CD4-positive, alpha-beta T cell (primary cell): ENCODE data around the gene TSPAN18. TPM values are rescaled to one million over a fixed set of nuclear protein-coding genes. Genes with fewer than 3 reads are reported as not detected.

Source experiments
- ATAC-seq: fragments of 200-7000 bp; cut with Tn5 transposase; one replicate; pipeline ENCODE4 v1.10.0; 2022; ENCODE audit warnings: mild to moderate bottlenecking; ENCODE audit not compliant: poor library complexity
- CTCF ChIA-PET: fragments of 350-600 bp; sonication (Branson Sonifier 250); formaldehyde crosslinking; loops from one replicate; lab custom pipeline; 2021; ENCODE audit warnings: antibody characterized with exemption, inconsistent platforms; lab: Charles Lee
- POLR2A ChIA-PET: fragments of 350-600 bp; sonication (Branson Sonifier 250); formaldehyde crosslinking; loops from one replicate; lab custom pipeline; 2021; ENCODE audit warnings: antibody characterized with exemption, inconsistent platforms; lab: Charles Lee
- DNase-seq, 14 experiments: peaks; one replicate each; pipeline ENCODE4 v3.0.0-alpha.2; 2013 to 2020; ENCODE audit warnings: mixed read lengths in 2 of 14
- H3K27ac ChIP-seq, 2 donors: one replicate each; pipeline versions ENCODE4 v1.5.1 to v1.7.0; 2013; ENCODE audit warnings: low read length in 2 of 2, low read depth in 1 of 2, mild to moderate bottlenecking in 1 of 2
- H3K27me3 ChIP-seq, 2 experiments: 1 replicate in 1 of 2; 2 replicates in 1 of 2; pipeline versions ENCODE4 v1.6.1 to v1.7.0; 2013; ENCODE audit warnings: low read length in 2 of 2, control low read depth in 1 of 2, mild to moderate bottlenecking in 1 of 2, moderate library complexity in 1 of 2; ENCODE audit not compliant: insufficient read depth in 2 of 2, control insufficient read depth in 1 of 2
- H3K36me3 ChIP-seq: one replicate; pipeline ENCODE4 v1.6.1; 2013; ENCODE audit warnings: low read length, control low read depth; ENCODE audit not compliant: insufficient read depth
- H3K4me1 ChIP-seq: one replicate; pipeline ENCODE4 v1.6.1; 2013; ENCODE audit warnings: low read length, control low read depth; ENCODE audit not compliant: insufficient read depth
- H3K4me3 ChIP-seq: one replicate; pipeline ENCODE4 v1.5.1; 2013; ENCODE audit warnings: mild to moderate bottlenecking, low read length, moderate library complexity
- H3K9me3 ChIP-seq, 2 experiments: 1 replicate in 1 of 2; 2 replicates in 1 of 2; pipeline versions ENCODE4 v1.6.1 to v1.7.0; 2013; ENCODE audit warnings: low read length in 2 of 2, mild to moderate bottlenecking in 2 of 2, control low read depth in 1 of 2, moderate library complexity in 1 of 2; ENCODE audit not compliant: control insufficient read depth in 1 of 2, insufficient read depth in 1 of 2
- H3K27ac Mint-ChIP-seq: one replicate; pipeline ENCODE4 v1.8.0; 2020; ENCODE audit warnings: mixed read lengths
- H3K27me3 Mint-ChIP-seq: one replicate; pipeline ENCODE4 v1.8.0; 2021; ENCODE audit warnings: mixed read lengths
- H3K36me3 Mint-ChIP-seq: one replicate; pipeline ENCODE4 v1.8.0; 2021; ENCODE audit warnings: low read depth, mixed read lengths
- H3K4me1 Mint-ChIP-seq: one replicate; pipeline ENCODE4 v1.8.0; 2021; ENCODE audit warnings: low read depth, mixed read lengths
- H3K4me3 Mint-ChIP-seq: one replicate; pipeline ENCODE4 v1.8.0; 2020; ENCODE audit warnings: mild to moderate bottlenecking, mixed read lengths
- H3K9me3 Mint-ChIP-seq: one replicate; pipeline ENCODE4 v1.8.0; 2020; ENCODE audit warnings: mixed read lengths
- CTCF ChIP-seq: fragments of 200-600 bp; IDR thresholded peaks from one replicate; pipeline ENCODE4 v1.8.0; 2022; ENCODE audit warnings: antibody characterized with exemption, mild to moderate bottlenecking
- intact Hi-C, 2 experiments: fragments of 100-400 bp; cut with DNase I in 1 of 2; cut with micrococcal nuclease in 1 of 2; formaldehyde crosslinking; loops; one replicate each; pipeline versions ENCODE4 v1.15.1 to v1.9.0; 2023 to 2025; cut with DNase I, micrococcal nuclease
- total RNA-seq, 174 experiments: library from RNA in 2 of 174; stranded (reverse) in 2 of 174; gene quantifications; one replicate each; pipeline ENCODE4 v1.2.3 and lab custom pipeline; 2021 to 2026

TSPAN18 gene
- total RNA-seq, 2 experiments from 2014 or later, result 23.0 to 25.3 TPM

GRCh38 chr11:44887636-44888035 is 160.9 kb downstream of the TSPAN18 start:
- Mint-ChIP-seq H3K9me3 (no peaks in the 10 kb centered on the region), H3K27ac (no peak overlapping the region), H3K4me1 (no peaks in the 10 kb centered on the region), H3K27me3 (no peaks in the 10 kb centered on the region), H3K36me3 (no peaks in the 10 kb centered on the region), H3K4me3 (no peak overlapping the region)
- peaks cover 2% of the 10 kb centered on the region for H3K4me1 ChIP-seq
- H3K9me3 ChIP-seq, result no peaks in the 10 kb centered on the region
- intact Hi-C loops, result no loop called here
- ChIA-PET POLR2A (no interaction called here), CTCF (no interaction called here)
- no peak for ATAC-seq
- no peak overlapping the region for H3K4me3 ChIP-seq
- DNase-seq, result no peak
- TF ChIP-seq CTCF, result no peak
- no peaks in the 10 kb centered on the region for H3K27me3 ChIP-seq
- H3K27ac ChIP-seq, result no peak overlapping the region
- H3K36me3 ChIP-seq, result peaks cover 7% of the 10 kb centered on the region

GRCh38 chr11:44889266-44889665 is 162.5 kb downstream of the TSPAN18 start:
- intact Hi-C loops, result no loop called here

GRCh38 chr11:44892843-44893242 is 166.1 kb downstream of the TSPAN18 start:
- H3K27me3 ChIP-seq, result no peaks in the 10 kb centered on the region

More at GRCh38 chr11:44889266-44889665, 162.5 kb downstream of the TSPAN18 start:
- Mint-ChIP-seq H3K9me3 (no peaks in the 10 kb centered on the region), H3K4me1 (no peaks in the 10 kb centered on the region), H3K4me3 (no peak overlapping the region), H3K27me3 (no peaks in the 10 kb centered on the region), H3K36me3 (no peaks in the 10 kb centered on the region), H3K27ac (no peak overlapping the region)
- Histone ChIP-seq H3K36me3 (no peaks in the 10 kb centered on the region), H3K27ac (no peak overlapping the region), H3K27me3 (no peaks in the 10 kb centered on the region), H3K4me1 (peaks cover 5% of the 10 kb centered on the region), H3K9me3 (no peaks in the 10 kb centered on the region), H3K4me3 (no peak overlapping the region)
- ATAC-seq, result no peak
- TF ChIP-seq CTCF, result no peak
- no peak for DNase-seq
- CTCF ChIA-PET, result interaction anchor here (0.6 kb wide), 1 partner anchor 95 kb away, joined by 3 read pairs; no protein-coding TSS in a partner anchor
- POLR2A ChIA-PET, result no interaction called here

More at GRCh38 chr11:44892843-44893242, 166.1 kb downstream of the TSPAN18 start:
- Mint-ChIP-seq H3K27ac (no peak overlapping the region), H3K9me3 (no peaks in the 10 kb centered on the region), H3K4me1 (no peaks in the 10 kb centered on the region), H3K4me3 (no peak overlapping the region), H3K36me3 (peaks cover 3% of the 10 kb centered on the region), H3K27me3 (no peaks in the 10 kb centered on the region)
- ATAC-seq, result no peak
- ChIA-PET CTCF (no interaction called here), POLR2A (no interaction called here)
- TF ChIP-seq CTCF, result no peak
- Histone ChIP-seq H3K9me3 (peaks cover 0 to 6% of the 10 kb centered on the region in 2 experiments), H3K27ac (no peak overlapping the region), H3K4me1 (peaks cover 5% of the 10 kb centered on the region), H3K4me3 (no peak overlapping the region), H3K36me3 (peaks cover 5% of the 10 kb centered on the region)
- no peak for DNase-seq
- intact Hi-C loops, result loop anchor here (5.0 kb wide), 5 partner anchors 36 to 336 kb away; partner anchors contain the start of gene TSPAN18 (in 2 of the 2)
